ENCODE measurements around the gene HDDC3.

Gene HDDC3

DNA sequence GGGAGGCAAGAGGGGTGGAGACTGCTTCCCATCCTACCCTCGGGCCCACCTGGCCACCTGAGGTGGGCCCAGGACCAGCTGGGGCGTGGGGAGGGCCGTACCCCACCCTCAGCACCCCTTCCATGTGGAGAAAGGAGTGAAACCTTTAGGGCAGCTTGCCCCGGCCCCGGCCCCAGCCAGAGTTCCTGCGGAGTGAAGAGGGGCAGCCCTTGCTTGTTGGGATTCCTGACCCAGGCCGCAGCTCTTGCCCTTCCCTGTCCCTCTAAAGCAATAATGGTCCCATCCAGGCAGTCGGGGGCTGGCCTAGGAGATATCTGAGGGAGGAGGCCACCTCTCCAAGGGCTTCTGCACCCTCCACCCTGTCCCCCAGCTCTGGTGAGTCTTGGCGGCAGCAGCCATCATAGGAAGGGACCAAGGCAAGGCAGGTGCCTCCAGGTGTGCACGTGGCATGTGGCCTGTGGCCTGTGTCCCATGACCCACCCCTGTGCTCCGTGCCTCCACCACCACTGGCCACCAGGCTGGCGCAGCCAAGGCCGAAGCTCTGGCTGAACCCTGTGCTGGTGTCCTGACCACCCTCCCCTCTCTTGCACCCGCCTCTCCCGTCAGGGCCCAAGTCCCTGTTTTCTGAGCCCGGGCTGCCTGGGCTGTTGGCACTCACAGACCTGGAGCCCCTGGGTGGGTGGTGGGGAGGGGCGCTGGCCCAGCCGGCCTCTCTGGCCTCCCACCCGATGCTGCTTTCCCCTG lies 50.2 kb downstream of the HDDC3 start:
- DNase-seq (ENCODE audit: extremely low spot score), result no peak

DNA sequence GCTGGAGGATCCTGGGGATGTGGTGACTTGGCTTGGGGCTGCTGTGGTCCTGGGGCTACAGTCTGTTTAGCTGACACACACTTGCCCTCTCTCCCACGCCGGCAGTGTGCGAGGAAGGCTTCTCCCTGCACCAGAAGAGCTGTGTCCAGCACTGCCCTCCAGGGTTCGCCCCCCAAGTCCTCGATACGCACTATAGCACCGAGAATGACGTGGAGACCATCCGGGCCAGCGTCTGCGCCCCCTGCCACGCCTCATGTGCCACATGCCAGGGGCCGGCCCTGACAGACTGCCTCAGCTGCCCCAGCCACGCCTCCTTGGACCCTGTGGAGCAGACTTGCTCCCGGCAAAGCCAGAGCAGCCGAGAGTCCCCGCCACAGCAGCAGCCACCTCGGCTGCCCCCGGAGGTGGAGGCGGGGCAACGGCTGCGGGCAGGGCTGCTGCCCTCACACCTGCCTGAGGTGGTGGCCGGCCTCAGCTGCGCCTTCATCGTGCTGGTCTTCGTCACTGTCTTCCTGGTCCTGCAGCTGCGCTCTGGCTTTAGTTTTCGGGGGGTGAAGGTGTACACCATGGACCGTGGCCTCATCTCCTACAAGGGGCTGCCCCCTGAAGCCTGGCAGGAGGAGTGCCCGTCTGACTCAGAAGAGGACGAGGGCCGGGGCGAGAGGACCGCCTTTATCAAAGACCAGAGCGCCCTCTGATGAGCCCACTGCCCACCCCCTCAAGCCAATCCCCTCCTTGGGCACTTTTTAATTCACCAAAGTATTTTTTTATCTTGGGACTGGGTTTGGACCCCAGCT lies 51.0 kb downstream of the HDDC3 start:
- POLR2A ChIA-PET, result interaction anchor here (1.3 kb wide), 1 partner anchor 22 kb away, joined by 4 read pairs; the partner anchor contains the start of gene MAN2A2
- no peak for DNase-seq (ENCODE audit: extremely low spot score)
- TF ChIP-seq L3MBTL2 (conservative IDR thresholded peaks at IDR 0.05) (no peak), PKNOX1 (IDR thresholded peaks at IDR 0.05) (no peak), SP1 (IDR thresholded peaks at IDR 0.05) (no peak), ELF4 (IDR thresholded peaks at IDR 0.05) (no peak), HDGF (IDR thresholded peaks at IDR 0.05; ENCODE audit: borderline replicate concordance) (no peak), TARDBP (IDR thresholded peaks at IDR 0.05) (no peak), ZNF384 (IDR thresholded peaks at IDR 0.05) (no peak), NFRKB (IDR thresholded peaks at IDR 0.05) (no peak), BHLHE40 (IDR thresholded peaks at IDR 0.05; ENCODE audit: borderline replicate concordance) (no peak), ARNT (IDR thresholded peaks at IDR 0.05) (no peak), LEF1 (IDR thresholded peaks at IDR 0.05; ENCODE audit: borderline replicate concordance) (no peak), FOXK2 (IDR thresholded peaks at IDR 0.05) (no peak), SUZ12 (IDR thresholded peaks at IDR 0.05) (no peak), CTBP1 (IDR thresholded peaks at IDR 0.05; ENCODE audit: borderline replicate concordance) (no peak), FOXM1 (IDR thresholded peaks at IDR 0.05; ENCODE audit: borderline replicate concordance) (no peak), FOXA1 (IDR thresholded peaks at IDR 0.05) (no peak)
- CTCF ChIA-PET, result interaction anchor here (0.9 kb wide), 1 partner anchor 21 kb away, joined by 3 read pairs; no protein-coding TSS in a partner anchor

More for the DNA sequence above, 50.2 kb downstream of the HDDC3 start:
- POLR2A ChIA-PET, result interaction anchor here (1.3 kb wide), 1 partner anchor 21 kb away, joined by 4 read pairs; the partner anchor contains the start of gene MAN2A2
- TF ChIP-seq L3MBTL2 (conservative IDR thresholded peaks at IDR 0.05) (no peak), LEF1 (IDR thresholded peaks at IDR 0.05; ENCODE audit: borderline replicate concordance) (no peak), CTBP1 (IDR thresholded peaks at IDR 0.05; ENCODE audit: borderline replicate concordance) (no peak), FOXK2 (IDR thresholded peaks at IDR 0.05) (no peak), FOXA1 (IDR thresholded peaks at IDR 0.05) (no peak), SP1 (IDR thresholded peaks at IDR 0.05) (no peak), HDGF (IDR thresholded peaks at IDR 0.05; ENCODE audit: borderline replicate concordance) (no peak)
- CTCF ChIA-PET, result interaction anchor here (0.9 kb wide), 1 partner anchor 20 kb away, joined by 3 read pairs; no protein-coding TSS in a partner anchor

DNA sequence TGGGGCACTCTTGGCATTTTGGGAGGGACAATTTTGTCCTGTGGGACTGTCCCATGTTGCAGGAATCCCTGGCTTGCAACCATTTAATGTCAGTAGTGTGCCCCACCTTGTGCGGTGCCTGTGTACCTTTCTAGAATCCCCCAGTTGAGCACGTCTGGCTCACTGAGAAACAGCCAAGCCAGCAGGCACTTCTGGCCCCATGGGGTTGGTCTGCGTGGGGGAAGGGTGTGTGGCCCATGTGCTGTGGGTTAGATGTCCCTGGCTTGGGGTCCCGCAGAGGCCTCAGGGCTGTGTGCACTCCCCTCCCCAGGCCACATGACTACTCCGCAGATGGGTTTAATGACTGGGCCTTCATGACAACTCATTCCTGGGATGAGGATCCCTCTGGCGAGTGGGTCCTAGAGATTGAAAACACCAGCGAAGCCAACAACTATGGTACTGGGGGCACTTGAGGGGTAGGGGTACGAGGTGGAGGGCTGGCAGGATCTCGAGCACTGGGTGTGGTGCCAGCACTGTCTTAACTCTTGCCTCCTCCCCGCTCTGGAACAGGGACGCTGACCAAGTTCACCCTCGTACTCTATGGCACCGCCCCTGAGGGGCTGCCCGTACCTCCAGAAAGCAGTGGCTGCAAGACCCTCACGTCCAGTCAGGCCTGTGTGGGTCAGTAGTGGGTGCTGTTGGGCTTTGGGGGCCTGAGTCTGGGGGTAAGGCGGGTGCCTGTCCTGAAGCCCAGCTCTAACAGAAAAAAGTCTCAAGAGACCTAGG lies 51.8 kb downstream of the HDDC3 start:
- DNase-seq (ENCODE audit: extremely low spot score), result no peak
- TF ChIP-seq BHLHE40 (IDR thresholded peaks at IDR 0.05; ENCODE audit: borderline replicate concordance) (no peak), L3MBTL2 (conservative IDR thresholded peaks at IDR 0.05) (no peak), FOXK2 (IDR thresholded peaks at IDR 0.05) (no peak), TARDBP (IDR thresholded peaks at IDR 0.05) (no peak), ELF4 (IDR thresholded peaks at IDR 0.05) (no peak), FOXA1 (IDR thresholded peaks at IDR 0.05) (no peak), SP1 (IDR thresholded peaks at IDR 0.05) (no peak), LEF1 (IDR thresholded peaks at IDR 0.05; ENCODE audit: borderline replicate concordance) (no peak)
- CTCF ChIA-PET, result no interaction called here
- POLR2A ChIA-PET, result interaction anchor here (1.3 kb wide), 1 partner anchor 23 kb away, joined by 4 read pairs; the partner anchor contains the start of gene MAN2A2

Measured in HEK293T (cell line).